ENCODE measurements around the gene SLC16A10. TPM values are rescaled to one million over a fixed set of nuclear protein-coding genes. Genes with fewer than 3 reads are reported as not detected.
A peak's percentile ranks its signal among the peaks of the same experiment; 100 is the strongest.

Gene SLC16A10
- total and polyA plus RNA-seq, 2 of the 13 experiments (the other 11 are each of a cell fraction or from before 2014, with no cell fraction given): 8.2 to 20.1 TPM

DNA sequence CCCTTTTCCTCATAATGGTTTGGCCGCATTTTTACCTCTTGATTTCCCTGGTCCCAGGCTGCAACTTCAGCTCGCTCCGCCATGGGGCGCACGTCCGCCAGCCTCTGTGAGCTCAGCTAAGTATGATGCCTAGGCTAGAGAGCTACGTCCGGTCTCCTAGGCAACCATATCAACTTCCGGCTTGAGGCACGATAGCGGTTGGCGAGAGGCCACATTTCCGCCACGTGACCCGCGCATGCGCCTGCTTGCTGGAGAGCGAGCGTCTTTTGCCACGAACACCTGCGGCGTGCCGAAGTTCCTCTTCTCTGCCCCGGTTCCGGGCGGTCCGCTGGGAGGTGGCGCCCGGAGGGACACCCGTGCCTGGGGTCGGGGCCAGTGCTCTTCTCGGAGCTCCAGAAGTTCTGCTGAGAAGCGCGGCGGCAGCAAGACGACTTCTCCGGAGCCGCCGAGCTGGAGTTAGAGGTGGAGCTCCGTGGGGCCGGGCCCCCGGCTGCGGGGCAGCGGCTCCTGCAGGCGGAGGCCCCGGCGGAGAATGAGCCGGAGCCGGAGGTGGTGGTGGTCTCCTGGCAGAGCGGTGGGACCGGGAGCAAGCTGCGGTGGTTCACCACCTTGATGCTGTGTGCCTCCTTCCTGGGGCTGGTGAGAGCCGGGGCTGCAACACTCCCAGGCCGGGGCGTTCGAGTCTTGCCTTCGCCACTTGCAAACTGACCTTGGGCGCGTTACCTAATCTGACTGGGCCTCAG lies 172.0 kb downstream of the SLC16A10 start (continued):
- TF ChIP-seq, protein P1, sequence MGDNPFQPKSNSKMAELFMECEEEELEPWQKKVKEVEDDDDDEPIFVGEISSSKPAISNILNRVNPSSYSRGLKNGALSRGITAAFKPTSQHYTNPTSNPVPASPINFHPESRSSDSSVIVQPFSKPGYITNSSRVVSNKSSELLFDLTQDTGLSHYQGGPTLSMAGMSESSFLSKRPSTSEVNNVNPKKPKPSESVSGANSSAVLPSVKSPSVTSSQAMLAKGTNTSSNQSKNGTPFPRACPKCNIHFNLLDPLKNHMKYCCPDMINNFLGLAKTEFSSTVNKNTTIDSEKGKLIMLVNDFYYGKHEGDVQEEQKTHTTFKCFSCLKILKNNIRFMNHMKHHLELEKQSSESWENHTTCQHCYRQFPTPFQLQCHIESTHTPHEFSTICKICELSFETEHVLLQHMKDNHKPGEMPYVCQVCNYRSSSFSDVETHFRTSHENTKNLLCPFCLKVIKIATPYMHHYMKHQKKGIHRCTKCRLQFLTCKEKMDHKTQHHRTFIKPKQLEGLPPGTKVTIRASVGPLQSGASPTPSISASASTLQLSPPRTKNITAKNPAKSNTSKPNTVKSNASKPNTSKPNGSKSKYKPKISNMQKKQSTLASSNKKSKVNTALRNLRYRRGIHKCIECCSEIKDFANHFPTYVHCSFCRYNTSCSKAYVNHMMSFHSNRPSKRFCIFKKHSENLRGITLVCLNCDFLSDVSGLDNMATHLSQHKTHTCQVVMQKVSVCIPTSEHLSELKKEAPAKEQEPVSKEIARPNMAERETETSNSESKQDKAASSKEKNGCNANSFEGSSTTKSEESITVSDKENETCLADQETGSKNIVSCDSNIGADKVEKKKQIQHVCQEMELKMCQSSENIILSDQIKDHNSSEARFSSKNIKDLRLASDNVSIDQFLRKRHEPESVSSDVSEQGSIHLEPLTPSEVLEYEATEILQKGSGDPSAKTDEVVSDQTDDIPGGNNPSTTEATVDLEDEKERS (CRISPR knock-in tag; IDR thresholded peaks at IDR 0.05): peak; percentile 42; the same call in 1 of the 2 replicates
- TF ChIP-seq PCBP1 (IDR thresholded peaks at IDR 0.05; ENCODE audit: borderline replicate concordance, low read depth, low read length): no peak
- TF ChIP-seq PLRG1 (conservative IDR thresholded peaks at IDR 0.05): no peak
- TF ChIP-seq ELF4 (CRISPR knock-in tag; IDR thresholded peaks at IDR 0.05; ENCODE audit: borderline replicate concordance): no peak; the same call in 1 of the 2 replicates
- TF ChIP-seq, protein P2, sequence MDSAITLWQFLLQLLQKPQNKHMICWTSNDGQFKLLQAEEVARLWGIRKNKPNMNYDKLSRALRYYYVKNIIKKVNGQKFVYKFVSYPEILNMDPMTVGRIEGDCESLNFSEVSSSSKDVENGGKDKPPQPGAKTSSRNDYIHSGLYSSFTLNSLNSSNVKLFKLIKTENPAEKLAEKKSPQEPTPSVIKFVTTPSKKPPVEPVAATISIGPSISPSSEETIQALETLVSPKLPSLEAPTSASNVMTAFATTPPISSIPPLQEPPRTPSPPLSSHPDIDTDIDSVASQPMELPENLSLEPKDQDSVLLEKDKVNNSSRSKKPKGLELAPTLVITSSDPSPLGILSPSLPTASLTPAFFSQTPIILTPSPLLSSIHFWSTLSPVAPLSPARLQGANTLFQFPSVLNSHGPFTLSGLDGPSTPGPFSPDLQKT (CRISPR knock-in tag; IDR thresholded peaks at IDR 0.05; ENCODE audit: borderline replicate concordance): no peak
- no peak for TF ChIP-seq HNF4G (IDR thresholded peaks at IDR 0.05; ENCODE audit: borderline replicate concordance, low read depth, low read length)
- peak; percentile 35; the same call in 1 of the 2 replicates for TF ChIP-seq HNF4G (CRISPR knock-in tag; IDR thresholded peaks at IDR 0.05; ENCODE audit: borderline replicate concordance, low read depth)
- no peak for TF ChIP-seq ZSCAN30 (CRISPR knock-in tag; IDR thresholded peaks at IDR 0.05)
- TF ChIP-seq, protein P3, sequence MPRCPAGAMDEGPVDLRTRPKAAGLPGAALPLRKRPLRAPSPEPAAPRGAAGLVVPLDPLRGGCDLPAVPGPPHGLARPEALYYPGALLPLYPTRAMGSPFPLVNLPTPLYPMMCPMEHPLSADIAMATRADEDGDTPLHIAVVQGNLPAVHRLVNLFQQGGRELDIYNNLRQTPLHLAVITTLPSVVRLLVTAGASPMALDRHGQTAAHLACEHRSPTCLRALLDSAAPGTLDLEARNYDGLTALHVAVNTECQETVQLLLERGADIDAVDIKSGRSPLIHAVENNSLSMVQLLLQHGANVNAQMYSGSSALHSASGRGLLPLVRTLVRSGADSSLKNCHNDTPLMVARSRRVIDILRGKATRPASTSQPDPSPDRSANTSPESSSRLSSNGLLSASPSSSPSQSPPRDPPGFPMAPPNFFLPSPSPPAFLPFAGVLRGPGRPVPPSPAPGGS (CRISPR knock-in tag; IDR thresholded peaks at IDR 0.05): no peak
- TF ChIP-seq REL (CRISPR knock-in tag; conservative IDR thresholded peaks at IDR 0.05): 0 out of 2 replicates have a peak, but pooled peaks have one; percentile 48
- TF ChIP-seq, protein P4, sequence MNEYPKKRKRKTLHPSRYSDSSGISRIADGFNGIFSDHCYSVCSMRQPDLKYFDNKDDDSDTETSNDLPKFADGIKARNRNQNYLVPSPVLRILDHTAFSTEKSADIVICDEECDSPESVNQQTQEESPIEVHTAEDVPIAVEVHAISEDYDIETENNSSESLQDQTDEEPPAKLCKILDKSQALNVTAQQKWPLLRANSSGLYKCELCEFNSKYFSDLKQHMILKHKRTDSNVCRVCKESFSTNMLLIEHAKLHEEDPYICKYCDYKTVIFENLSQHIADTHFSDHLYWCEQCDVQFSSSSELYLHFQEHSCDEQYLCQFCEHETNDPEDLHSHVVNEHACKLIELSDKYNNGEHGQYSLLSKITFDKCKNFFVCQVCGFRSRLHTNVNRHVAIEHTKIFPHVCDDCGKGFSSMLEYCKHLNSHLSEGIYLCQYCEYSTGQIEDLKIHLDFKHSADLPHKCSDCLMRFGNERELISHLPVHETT (CRISPR knock-in tag; conservative IDR thresholded peaks at IDR 0.05): no peak; the same call in 1 of the 2 replicates
- peak; percentile 91 for TF ChIP-seq ZNF781 (CRISPR knock-in tag; IDR thresholded peaks at IDR 0.05; ENCODE audit: borderline replicate concordance, not compliant biosample characterization)
- 0 out of 2 replicates have a peak, but pooled peaks have one; percentile 86 for TF ChIP-seq ZBTB3 (CRISPR knock-in tag; IDR thresholded peaks at IDR 0.05; ENCODE audit: borderline replicate concordance, low read depth)
- TF ChIP-seq ZNF703 (CRISPR knock-in tag; IDR thresholded peaks at IDR 0.05; ENCODE audit: borderline replicate concordance): no peak; the same call in 1 of the 2 replicates
- no peak for TF ChIP-seq SRSF9 (IDR thresholded peaks at IDR 0.05; ENCODE audit: borderline replicate concordance, insufficient read depth, low read depth, low read length, poor library complexity, severe bottlenecking)
- TF ChIP-seq, protein P5, sequence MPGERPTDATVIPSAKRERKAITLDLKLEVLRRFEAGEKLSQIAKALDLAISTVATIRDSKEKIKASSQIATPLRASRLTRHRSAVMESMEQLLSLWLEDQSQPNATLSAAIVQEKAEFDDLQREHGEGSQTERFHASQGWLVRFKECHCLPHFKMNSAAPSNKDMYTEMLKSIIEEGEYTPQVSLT (CRISPR knock-in tag; IDR thresholded peaks at IDR 0.05; ENCODE audit: borderline replicate concordance, low read depth): no peak
- TF ChIP-seq STAT5B (CRISPR knock-in tag; IDR thresholded peaks at IDR 0.05): no peak
- no peak; the same call in 1 of the 2 replicates for TF ChIP-seq ZNF263 (CRISPR knock-in tag; IDR thresholded peaks at IDR 0.05)
- peak; percentile 64; the same call in 1 of the 2 replicates for TF ChIP-seq KLF6 (CRISPR knock-in tag; IDR thresholded peaks at IDR 0.05)
- TF ChIP-seq TEAD3 (CRISPR knock-in tag; optimal IDR thresholded peaks at IDR 0.05; ENCODE audit: borderline replicate concordance): peak; percentile 84
- no peak for TF ChIP-seq CAMTA2 (CRISPR knock-in tag; IDR thresholded peaks at IDR 0.05; ENCODE audit: borderline replicate concordance)
